ENCODE results near the gene ERICH6.
"Not testable (repeated sequence)": the region's sequence is repeated elsewhere in the genome, so short reads cannot be mapped to it uniquely, and the experiment has no call there.

ERICH6 gene

GRCh38 chr3:150627557-150627956 is 76.2 kb downstream of the ERICH6 start:
- no peak for TF ChIP-seq CTCF (IDR thresholded peaks at IDR 0.05; ENCODE audit: low read depth, low read length)
- no peak overlapping the region for H3K4me3 ChIP-seq (ENCODE audit: low read depth, low read length)

- TF ChIP-seq CTCF (IDR thresholded peaks at IDR 0.05; ENCODE audit: low read depth, low read length): no peak
- no peak overlapping the region for H3K4me3 ChIP-seq (ENCODE audit: low read depth, low read length)
Observed at GRCh38 chr3:150626148-150626930, 77.4 kb downstream of the ERICH6 start.

DNA sequence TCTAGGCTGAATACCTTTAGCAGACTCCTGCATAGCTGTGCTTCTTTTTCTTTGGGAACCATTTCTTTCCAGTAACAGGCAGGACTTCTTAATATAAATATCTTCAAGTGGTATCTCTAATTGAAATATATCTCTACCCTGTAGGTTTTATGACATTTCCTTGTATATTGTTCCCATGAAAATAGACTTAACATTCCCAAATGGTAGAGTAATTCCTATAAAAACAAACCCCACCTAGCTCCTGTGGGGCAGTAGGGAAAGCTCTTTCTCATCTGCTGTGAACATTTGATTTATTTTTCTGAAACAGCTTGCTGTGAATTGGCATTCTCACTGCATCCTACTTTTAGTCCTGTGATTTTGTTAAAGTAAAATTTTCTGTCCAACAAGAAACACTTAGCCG is 79.8 kb downstream of the ERICH6 start:
- no peak for TF ChIP-seq CTCF (IDR thresholded peaks at IDR 0.05; ENCODE audit: low read depth, low read length)
- no peak overlapping the region for H3K4me3 ChIP-seq (ENCODE audit: low read depth, low read length)

DNA sequence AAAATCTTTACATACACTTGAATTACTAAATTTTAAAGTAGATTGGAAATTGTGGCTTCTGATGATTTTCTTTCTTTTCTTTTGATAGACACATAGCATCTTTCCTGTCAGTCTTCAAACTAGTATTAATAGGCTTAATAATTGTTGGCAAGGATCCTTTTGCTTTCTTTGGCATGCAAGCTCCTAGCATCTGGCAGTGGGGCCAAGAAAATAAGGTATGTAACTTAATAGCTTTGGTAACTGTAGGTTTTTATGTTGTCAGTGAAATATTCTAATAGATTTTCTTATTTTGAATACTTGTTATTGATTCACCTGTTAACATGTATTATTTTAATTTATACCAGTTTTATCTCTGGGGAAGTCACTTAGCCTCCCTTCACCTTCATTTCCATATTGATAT is 80.8 kb downstream of the ERICH6 start:
- H3K4me3 ChIP-seq (ENCODE audit: low read depth, low read length): not testable (repeated sequence)

GRCh38 chr3:150620002-150620689 is 83.6 kb downstream of the ERICH6 start:
- no peak overlapping the region for H3K4me3 ChIP-seq (ENCODE audit: low read depth, low read length)
- TF ChIP-seq CTCF (IDR thresholded peaks at IDR 0.05; ENCODE audit: low read depth, low read length): no peak

GRCh38 chr3:150613709-150614480 is 89.8 kb downstream of the ERICH6 start:
- no peak for TF ChIP-seq CTCF (IDR thresholded peaks at IDR 0.05; ENCODE audit: low read depth, low read length)
- no peak overlapping the region for H3K4me3 ChIP-seq (ENCODE audit: low read depth, low read length)

DNA sequence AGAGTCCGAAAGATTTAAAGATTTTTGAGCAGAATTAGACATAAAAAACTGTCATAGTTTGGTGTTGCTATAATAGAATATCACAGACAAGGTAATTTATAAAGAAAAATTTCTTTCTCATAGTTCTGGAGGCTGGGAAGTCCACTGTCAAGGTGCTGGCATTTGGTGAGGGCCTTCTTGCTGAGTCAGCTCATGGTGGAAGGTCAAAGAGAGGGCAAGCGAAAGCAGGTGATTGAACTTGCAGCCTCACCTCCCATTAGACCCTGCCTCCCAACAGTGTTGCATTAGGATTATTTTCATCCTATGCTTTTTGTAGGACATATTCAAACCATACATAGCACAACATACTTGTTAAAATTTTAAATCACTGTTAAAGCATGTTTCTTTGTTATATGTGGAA is 90.7 kb downstream of the ERICH6 start:
- H3K4me3 ChIP-seq (ENCODE audit: low read depth, low read length): no peak overlapping the region
- TF ChIP-seq CTCF (IDR thresholded peaks at IDR 0.05; ENCODE audit: low read depth, low read length): no peak
